ENCODE measurements around the gene PRKN.

The PRKN gene

GRCh38 chr6:162289972-162290371 lies 437.6 kb downstream of the PRKN start:
- DNase-seq = no peak

DNA sequence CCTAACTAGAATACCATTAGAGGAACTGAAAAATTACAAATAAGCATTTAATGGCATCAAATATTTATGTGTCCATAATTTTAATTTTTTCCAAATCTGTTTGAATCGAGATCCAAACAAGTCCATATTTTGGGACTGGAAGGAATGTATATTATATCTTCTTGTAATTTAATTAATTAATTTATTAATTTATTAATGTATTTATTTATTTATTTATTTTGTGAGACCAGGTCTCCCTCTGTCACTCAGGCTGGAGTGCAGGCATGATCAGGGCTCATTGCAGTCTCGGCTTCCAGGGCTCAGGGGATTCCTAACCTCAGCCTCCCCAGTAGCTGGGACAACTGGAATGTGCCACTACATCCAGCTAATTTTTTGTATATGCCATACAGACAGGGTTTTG lies 453.6 kb downstream of the PRKN start:
- no peak for DNase-seq

DNA sequence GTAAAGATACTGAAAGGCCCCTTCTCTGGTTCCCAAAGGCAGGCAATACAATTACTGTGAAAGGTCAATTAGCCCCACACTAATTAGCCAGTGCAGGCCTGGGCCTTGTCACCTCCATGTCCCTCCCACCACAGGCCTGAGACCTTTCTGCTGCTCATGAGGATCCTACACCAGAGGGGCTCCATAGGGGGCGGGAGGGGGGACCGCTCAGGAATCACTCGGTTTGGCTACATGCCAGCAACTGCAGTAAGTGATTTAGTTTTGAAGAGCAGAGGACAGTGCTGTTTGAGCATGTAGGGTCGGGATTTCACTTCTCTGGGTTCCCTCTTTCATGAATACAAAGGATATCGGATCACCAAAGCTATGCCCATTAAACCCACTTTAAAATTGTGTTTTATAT lies 455.6 kb downstream of the PRKN start:
- DNase-seq = no peak

- no peak for DNase-seq
These were observed 456.6 kb downstream of the PRKN start for GRCh38 chr6:162270966-162271365.

DNA sequence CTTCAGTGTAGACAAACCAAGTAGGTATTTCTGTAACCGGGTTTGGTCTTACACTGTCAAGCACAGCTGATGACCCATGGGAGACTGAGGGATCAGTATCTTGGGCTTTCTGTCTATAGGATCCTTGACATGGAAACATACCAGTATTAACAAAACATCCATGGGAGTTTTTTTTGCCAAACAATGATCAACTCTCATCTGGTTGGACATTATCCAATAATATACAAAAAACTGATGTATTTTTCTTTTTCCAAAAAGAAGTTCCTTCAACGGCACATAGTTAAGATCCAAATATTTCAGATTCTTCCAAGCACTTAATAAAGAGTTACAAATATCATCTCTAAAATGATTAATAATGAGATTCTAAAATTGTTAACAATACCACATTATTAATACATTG lies 459.9 kb downstream of the PRKN start:
- no peak for DNase-seq

DNA sequence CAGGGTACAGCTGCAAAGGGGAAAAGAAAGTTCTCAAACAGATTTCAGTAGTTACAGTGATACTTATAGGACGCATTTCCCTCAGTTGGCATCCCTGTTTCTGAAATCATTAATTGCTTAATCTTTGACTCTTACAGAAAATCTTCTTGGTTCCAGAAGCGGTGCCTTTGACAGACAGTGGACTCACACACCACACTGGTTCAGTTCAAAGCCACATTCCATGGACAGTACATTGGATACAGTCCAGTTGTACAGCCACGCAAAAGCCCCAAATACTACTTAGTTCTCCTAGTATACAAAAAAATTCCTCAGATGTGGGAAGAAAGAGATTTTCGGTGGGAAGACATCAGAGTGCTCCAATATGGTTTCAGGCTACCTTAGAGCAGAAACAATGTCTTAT lies 460.4 kb downstream of the PRKN start:
- no peak for DNase-seq

- no peak for DNase-seq
These were observed 463.0 kb downstream of the PRKN start for GRCh38 chr6:162264581-162264980.

GRCh38 chr6:162262466-162263196 lies 464.9 kb downstream of the PRKN start:
- DNase-seq = no peak

DNA sequence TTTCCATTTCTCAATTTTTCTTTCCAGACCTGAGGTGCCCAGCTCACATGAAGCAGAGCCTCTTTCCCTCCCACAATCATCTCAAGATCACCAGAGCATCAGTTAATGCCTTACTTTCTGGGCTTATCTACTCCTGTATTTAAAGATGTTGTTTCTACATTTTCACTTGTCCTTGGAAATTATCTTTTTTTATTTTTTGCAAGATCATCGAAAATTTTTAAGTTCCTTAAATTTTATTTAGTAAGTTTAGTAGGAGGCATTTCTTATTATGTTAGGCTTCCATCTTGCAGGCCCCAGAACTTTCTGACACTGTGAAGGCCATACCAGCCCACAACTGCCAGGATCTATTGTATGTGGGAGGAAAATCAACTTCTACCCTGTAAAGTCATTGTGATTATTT lies 466.0 kb downstream of the PRKN start:
- DNase-seq = no peak

DNA sequence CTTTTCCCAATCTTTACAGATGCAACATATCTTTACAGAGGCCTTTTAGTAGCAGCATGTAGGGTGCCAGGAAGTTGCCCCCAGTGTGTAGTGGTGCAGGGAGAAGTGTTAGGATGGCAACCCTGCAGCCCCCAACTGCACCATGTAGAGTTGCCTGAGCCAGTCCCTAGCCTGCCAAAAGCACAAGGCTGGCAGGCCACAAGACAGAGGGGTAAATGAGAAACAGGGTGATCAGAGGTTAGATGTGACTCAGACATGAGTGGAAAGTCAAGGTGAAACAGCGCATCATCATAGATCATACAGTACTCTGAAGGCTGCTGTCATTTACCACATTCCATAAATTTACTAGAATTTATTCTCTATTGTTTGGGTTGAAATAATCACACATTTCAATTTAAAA lies 467.5 kb downstream of the PRKN start:
- DNase-seq = no peak

DNA sequence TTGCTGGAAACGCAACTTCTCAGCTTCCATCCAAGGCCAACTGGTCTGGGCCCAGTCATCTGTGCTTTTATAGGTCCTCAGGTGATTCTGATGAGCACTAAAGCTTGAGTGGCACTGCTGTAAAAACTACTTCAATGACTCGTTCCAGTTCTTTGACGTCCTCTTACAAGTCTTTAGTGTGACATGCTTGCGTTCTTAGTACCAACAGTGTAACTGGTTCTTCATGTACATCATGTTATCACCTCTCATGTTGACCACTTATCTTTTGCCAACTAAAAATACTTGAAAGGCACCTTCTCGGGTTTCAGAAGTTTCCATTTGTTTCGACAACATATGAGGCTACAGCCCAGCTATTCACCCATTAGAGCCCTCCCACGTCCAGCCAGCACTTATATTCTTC lies 468.9 kb downstream of the PRKN start:
- no peak for DNase-seq

DNA sequence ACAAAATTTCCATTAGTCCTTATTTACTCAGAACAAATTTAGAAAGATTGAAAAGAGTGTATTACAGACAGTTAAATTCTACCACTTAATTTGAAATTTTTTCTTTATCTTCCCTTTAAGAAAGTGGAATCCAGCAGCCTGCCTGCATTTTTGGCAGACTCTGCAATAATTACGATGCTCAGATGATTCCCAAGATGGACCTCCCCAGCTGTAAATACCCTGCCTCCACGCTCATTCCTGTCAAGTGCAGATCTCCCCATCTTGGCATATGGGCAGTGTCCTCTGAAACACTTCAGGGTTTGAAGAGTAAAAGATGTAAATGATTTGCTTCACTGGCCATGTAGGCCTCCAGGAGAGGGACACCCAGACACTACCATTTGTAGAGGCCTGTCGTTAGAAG lies 471.2 kb downstream of the PRKN start:
- no peak for DNase-seq

GRCh38 chr6:162251257-162251656 lies 476.3 kb downstream of the PRKN start:
- no peak for DNase-seq

GRCh38 chr6:162249907-162250642 lies 477.5 kb downstream of the PRKN start:
- DNase-seq = no peak

DNA sequence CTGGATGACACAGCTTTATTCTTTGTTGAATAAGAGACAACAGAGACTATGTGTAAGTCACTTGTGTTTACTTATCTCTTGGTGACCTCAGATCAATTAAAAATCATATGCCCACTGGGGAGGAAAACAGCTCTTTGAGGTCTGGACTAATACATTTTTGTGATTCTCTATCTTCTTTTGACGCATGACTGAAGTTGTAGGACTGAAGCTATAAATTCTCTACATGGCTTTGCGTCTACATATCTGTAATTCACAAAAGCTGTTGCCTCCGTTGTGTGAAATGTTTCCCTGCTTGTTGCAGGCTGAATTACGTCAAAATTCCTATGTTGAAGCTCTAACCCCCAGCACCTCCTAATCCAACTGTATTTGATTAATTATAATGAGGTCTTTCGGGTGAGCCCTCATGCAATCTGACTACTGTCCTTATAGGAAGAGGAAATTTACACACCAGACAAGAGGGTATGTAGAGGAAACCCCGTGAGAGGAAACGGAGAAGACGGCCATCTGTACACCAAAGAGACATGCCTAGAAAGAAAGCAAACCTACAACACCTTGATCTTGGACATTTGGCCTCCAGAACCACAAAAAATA lies 481.6 kb downstream of the PRKN start:
- no peak for DNase-seq

- no peak for DNase-seq
These were observed 483.5 kb downstream of the PRKN start for GRCh38 chr6:162244031-162244430.

DNA sequence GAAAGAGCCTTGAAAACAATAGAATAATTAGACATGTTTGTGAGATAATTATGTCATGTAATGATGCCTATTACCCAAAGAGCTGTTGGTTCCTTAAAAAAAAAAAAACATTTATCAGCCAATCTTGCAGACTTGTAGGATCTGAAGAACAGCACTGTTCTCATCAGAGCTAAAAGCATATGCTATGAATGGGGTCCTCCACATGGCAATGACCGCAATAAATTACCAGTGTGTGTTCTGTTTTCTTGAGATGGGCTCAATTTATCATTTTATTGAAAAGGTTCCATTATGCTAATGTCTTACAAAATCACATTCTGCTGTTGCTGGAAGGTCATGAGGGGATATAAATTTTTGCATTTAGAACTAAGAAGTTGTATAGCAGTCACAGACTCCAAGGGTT lies 484.7 kb downstream of the PRKN start:
- DNase-seq = no peak

DNA sequence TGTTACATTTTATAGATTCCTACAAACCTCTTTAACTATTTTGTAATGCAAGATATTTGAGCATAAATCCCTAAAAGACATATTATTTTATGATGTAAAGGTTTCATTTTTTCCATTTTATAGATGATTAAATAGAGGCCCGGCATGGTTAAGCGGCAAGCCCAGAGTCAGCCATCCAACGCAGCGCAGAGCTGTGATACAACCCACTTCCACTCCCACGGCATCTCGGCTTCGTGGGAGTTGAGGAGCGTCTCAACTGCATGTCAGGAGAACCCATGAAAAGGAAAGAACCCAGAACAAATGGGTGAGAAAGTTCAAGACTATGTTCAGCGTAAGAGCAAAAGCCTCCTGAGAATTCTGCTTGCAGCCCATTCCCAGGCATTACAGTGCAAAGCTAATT lies 488.2 kb downstream of the PRKN start:
- DNase-seq = no peak

DNA sequence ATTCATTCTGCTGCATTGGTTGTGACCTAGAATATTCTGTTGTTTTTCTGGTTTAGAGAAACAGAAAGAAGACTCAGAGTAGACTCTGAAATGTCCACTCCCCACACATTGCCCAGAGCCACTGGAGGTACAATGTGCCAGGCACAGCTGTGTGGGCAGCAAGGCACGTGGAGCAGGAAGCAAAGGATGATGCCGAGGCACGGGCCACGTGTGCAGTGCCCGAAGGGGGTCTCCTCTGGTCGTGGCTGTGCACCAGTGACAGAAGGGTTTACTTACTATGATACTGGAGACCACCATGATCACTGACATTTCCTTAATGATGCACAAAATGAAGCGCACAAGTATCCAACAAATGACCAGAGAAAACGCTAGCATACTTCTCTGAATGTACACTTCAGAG lies 488.9 kb downstream of the PRKN start:
- no peak for DNase-seq

DNA sequence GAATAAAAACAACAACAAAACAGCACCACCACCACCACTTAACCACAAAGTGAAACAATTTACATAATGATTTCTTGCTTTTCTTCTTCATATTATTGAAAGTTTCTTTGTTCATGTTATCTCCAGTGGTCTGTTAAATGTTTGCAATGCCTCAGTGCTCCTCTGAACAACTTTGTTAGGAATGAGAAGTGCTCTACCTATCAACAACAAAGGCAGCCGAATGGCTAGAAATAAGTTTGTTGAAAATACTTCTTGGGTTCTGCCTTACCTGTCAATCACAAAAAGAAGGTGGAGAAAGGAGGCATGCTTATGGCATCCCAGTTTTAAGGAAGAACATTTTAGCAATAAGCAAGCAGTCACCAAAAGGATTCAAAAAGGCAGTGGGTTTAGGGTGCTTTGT lies 490.2 kb downstream of the PRKN start:
- no peak for DNase-seq

DNA sequence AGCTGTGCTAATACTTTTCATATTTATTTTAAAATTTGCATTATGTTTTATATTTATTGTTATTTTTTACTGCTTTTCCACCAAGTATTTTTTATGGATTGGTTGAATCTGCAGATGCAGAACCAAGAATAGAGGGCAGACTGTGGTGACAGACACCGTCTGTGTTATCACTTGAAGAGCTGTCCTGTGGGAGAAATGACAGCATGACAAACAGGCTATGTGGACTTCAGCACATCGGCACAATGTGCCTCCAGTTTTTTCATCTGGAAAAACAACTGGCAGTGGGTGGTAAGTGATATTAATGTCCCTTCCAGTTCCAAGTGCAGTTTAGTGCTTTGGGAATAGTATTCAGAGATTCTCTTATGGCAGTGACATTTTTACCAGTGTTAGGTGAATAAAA lies 492.9 kb downstream of the PRKN start:
- no peak for DNase-seq

GRCh38 chr6:162230147-162230752 lies 497.3 kb downstream of the PRKN start:
- DNase-seq = no peak

DNA sequence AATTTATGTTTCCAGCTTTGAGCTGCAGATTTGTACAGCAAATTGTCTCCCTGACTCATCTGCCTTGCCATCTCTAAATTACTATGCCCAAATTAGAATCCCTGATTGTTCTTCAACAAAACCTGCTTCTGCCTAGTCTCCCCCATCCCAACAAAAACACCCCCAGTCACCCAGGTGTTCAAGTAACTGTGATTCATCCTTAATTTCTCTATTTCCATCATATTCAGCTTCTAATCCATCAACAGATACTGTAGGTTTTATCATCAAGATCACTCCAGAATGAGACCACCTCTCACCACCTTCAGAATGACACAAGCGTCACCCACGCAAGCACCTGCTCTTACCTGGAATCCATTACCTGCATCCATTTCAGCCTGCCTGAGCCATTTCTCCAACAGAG lies 498.5 kb downstream of the PRKN start:
- no peak for DNase-seq

GRCh38 chr6:162226803-162227202 lies 500.8 kb downstream of the PRKN start:
- DNase-seq = no peak

Measured in activated gamma-delta T cell treated with Interleukin-2 at 50 U/mL for 16 hours (primary cell).